Upper lobe of right lung (tissue), 1 donor: ENCODE results near the gene DGKZ. TPM values are rescaled to one million over a fixed set of nuclear protein-coding genes. Genes with fewer than 3 reads are reported as not detected.
A peak's percentile ranks its signal among the peaks of the same experiment; 100 is the strongest.

Source experiments
- ATAC-seq: fragments of 200-7000 bp; cut with Tn5 transposase; one replicate; pipeline ENCODE4 v1.9.1; 2020; ENCODE audit warnings: mild to moderate bottlenecking, moderate library complexity
- DNase-seq: peaks from one replicate; pipeline ENCODE4 v3.0.0-alpha.2; 2020
- H3K27ac ChIP-seq: fragments of 200-600 bp; one replicate; pipeline ENCODE4 v1.8.0; 2022
- H3K27me3 ChIP-seq: fragments of 200-600 bp; one replicate; pipeline ENCODE4 v1.8.0; 2022; ENCODE audit warnings: mild to moderate bottlenecking
- H3K36me3 ChIP-seq: fragments of 200-600 bp; one replicate; pipeline ENCODE4 v1.8.0; 2022
- H3K4me1 ChIP-seq: fragments of 200-600 bp; one replicate; pipeline ENCODE4 v1.8.0; 2022
- H3K4me3 ChIP-seq: fragments of 200-600 bp; one replicate; pipeline ENCODE4 v1.8.0; 2022; ENCODE audit warnings: mild to moderate bottlenecking
- H3K9me3 ChIP-seq: fragments of 200-600 bp; one replicate; pipeline ENCODE4 v1.8.0; 2022
- intact Hi-C: fragments of 100-400 bp; cut with DNase I; formaldehyde crosslinking; loops from one replicate; pipeline ENCODE4 v1.11.0; 2022
- total RNA-seq: library from RNA; stranded (reverse); fragmentation: NEBNext Ultra II Directional; extraction: Animal tissue kit (Norgen Biotek cat#: 25700); gene quantifications from one replicate; pipeline ENCODE4 v1.2.1, GENCODE V29; 2021
- TF ChIP-seq, protein P1 (sequence below): fragments of 200-600 bp; IDR thresholded peaks from one replicate; pipeline ENCODE4 v1.8.0; 2022; ENCODE audit warnings: antibody characterized with exemption
- donor health status: DM: no; HTN: yes; CAD: no; lungs with severe emphysema.

The DGKZ gene
- total RNA-seq, 1 donor from 2014 or later, result 50.4 TPM

DNA sequence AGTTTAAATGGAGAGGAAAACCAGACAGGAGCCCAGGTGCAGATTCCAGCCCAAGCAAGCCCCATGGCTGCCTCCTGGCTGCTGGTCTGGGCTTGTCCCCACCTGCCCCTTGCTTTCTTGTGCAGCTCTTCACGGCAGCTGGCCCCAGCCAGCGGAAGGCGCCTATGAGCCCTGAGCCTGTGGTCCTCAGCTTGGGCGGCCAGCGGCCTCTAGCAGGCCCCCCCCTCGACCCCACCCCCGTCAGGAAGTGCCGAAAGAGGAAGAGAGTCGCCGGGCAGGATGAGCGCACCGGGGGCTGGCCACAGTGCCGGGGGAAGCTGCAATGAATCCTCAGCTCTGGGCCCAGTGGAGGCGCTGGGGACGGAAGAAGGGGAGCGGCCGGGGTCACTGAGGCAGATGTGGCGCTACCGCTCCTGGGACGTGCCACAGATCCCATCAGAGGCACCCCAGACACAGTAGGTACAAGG, 2.1 kb upstream of the DGKZ start:
- DNase-seq (peak; percentile 84), ATAC-seq (peak; percentile 44)

DNA sequence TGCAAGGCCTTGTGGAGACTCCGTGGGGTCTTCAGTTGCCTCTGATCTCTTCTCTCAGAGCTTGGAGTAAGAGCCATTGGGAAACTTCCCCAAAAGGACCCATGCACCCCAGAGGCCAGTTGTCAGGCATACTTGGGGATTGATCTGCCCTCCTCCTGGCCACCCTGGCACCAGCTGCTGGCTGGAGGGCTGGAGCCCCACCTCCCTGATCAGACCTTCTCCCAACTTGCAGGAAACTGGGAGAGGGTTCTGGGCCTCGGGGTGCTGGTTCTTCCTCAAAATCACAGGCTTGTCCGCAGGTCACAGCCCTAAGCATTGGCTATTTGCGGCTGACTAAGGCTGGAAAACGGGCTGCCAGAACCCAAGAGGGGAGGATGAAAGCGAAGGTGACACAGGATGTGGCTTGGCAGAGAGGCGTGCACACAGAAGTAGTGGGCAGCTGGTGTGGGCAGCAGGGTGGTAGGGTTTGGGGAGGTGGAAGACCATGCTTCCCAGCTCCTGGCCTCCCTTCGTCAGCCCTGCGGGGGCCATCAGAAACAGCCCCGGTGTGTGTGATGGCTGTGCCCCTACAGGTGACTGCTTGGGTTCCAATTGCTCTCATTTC, 1.3 kb upstream of the DGKZ start:
- no peak for ATAC-seq
- TF ChIP-seq, protein P1, sequence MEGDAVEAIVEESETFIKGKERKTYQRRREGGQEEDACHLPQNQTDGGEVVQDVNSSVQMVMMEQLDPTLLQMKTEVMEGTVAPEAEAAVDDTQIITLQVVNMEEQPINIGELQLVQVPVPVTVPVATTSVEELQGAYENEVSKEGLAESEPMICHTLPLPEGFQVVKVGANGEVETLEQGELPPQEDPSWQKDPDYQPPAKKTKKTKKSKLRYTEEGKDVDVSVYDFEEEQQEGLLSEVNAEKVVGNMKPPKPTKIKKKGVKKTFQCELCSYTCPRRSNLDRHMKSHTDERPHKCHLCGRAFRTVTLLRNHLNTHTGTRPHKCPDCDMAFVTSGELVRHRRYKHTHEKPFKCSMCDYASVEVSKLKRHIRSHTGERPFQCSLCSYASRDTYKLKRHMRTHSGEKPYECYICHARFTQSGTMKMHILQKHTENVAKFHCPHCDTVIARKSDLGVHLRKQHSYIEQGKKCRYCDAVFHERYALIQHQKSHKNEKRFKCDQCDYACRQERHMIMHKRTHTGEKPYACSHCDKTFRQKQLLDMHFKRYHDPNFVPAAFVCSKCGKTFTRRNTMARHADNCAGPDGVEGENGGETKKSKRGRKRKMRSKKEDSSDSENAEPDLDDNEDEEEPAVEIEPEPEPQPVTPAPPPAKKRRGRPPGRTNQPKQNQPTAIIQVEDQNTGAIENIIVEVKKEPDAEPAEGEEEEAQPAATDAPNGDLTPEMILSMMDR, result no peak
- Histone ChIP-seq H3K9me3 (no peaks in the 10 kb centered on the region), H3K4me1 (peaks cover 44% of the 10 kb centered on the region), H3K27me3 (no peaks in the 10 kb centered on the region), H3K27ac (peak overlapping the region; percentile 83), H3K36me3 (no peaks in the 10 kb centered on the region), H3K4me3 (peak overlapping the region; percentile 59)
- DNase-seq, result no peak
- intact Hi-C loops, result no loop called here

More for the DNA sequence above, 2.1 kb upstream of the DGKZ start:
- Histone ChIP-seq H3K9me3 (no peaks in the 10 kb centered on the region), H3K36me3 (no peaks in the 10 kb centered on the region), H3K4me1 (peaks cover 38% of the 10 kb centered on the region), H3K4me3 (peak overlapping the region; percentile 59), H3K27ac (peak overlapping the region; percentile 83), H3K27me3 (no peaks in the 10 kb centered on the region)
- intact Hi-C loops, result no loop called here
- TF ChIP-seq, protein P1, result no peak

DNA sequence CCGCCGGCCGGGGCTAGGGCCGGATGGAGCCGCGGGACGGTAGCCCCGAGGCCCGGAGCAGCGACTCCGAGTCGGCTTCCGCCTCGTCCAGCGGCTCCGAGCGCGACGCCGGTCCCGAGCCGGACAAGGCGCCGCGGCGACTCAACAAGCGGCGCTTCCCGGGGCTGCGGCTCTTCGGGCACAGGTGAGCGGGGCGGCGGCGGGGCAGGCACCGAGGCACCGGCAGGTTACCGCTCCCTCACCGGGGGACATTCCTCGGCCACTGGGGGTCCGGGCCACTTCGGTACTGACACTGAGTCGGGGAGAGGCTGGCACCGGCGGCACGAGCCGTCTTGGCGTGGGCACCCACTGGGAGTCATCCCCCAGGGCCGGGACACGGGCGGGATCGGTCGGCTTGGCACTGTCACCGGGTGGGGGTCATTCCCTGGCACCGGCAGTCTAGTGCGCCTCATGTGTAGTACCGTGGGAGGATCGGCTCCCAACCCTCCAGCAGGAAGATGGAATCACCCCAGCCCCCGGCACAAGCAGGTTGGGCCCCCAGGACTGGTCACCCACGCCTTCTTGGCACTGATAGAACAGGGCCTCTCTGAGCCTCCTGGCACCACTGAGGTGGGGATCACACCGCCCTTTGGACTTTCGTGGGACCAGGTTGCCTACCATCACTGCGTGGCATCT, 511 bp downstream of the DGKZ start:
- peak overlapping the region; percentile 68 for H3K27ac ChIP-seq
- no peak for DNase-seq
- TF ChIP-seq, protein P1, result no peak
- H3K27me3 ChIP-seq, result no peaks in the 10 kb centered on the region
- peak overlapping the region; percentile 75 for H3K4me3 ChIP-seq
- H3K9me3 ChIP-seq, result no peaks in the 10 kb centered on the region
- intact Hi-C loops, result no loop called here
- peaks cover 55% of the 10 kb centered on the region for H3K4me1 ChIP-seq
- no peaks in the 10 kb centered on the region for H3K36me3 ChIP-seq
- ATAC-seq, result peak; percentile 0

DNA sequence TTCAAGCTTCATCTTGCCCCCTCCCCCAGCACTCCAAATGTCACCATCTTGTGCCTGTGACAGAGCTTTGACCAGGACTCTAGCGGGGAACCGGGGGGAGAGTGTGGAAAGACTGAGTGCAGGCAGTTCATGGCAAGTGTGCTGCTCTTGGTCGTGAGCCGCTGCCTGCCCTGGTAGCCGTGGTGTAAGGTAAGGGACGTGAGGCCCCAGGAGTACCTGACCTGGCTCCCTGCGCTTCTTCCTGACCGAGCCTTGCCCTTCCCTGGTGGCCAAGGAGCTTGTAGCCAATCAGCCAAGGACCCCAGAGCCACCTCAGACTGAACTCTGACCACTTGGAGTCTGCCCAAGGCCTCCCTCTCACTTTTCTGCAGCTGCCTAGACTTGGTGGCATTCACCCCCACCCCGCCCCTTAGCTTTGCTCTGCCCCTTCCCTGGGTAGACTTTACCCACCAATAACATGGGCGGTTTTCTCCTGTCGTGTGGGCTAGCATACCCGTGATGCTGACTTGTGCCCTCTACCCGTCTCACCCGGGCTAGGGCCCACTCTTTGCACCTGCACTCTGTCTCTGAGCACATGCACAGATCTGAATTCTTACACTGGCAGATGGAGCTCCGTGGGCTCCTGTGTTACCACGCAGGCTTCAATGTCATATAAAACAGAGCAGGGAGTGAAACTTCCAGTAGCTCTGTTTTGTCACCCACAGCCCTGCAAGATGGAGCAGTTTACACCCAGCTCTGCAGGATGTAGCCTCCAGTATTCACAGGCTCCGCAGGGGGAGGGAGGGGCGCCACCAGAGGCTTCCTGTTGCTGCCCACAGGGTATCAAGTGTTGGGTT, 1.5 kb downstream of the DGKZ start:
- H3K4me3 ChIP-seq, result peak overlapping the region; percentile 75
- no peaks in the 10 kb centered on the region for H3K27me3 ChIP-seq
- H3K9me3 ChIP-seq, result no peaks in the 10 kb centered on the region
- TF ChIP-seq, protein P1, result no peak
- DNase-seq (no peak), ATAC-seq (no peak)
- peaks cover 48% of the 10 kb centered on the region for H3K4me1 ChIP-seq
- intact Hi-C loops, result no loop called here
- H3K27ac ChIP-seq, result peak overlapping the region; percentile 68
- no peaks in the 10 kb centered on the region for H3K36me3 ChIP-seq

DNA sequence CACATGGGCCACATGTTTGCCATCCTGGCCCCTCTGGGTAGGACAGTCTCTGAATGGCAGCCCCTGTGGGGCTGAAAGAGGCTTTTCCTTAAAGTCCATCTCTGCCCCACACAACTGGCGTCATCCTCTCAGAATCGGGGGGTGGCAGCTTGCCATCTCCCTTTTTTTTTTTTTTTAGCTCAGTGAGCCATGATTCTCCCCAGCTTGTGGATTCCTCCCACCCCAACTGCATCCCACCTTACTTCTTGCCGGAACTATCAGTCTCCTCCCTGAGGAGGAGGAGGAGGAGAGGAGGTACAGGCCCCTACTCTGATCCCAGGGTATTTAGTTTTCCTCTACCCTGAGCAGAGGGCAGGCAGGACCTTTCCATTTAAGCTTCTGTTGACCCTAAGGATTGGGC, 3.4 kb downstream of the DGKZ start:
- H3K9me3 ChIP-seq, result no peaks in the 10 kb centered on the region
- TF ChIP-seq, protein P1, result no peak
- DNase-seq (no peak), ATAC-seq (no peak)
- H3K36me3 ChIP-seq, result no peaks in the 10 kb centered on the region
- no peak overlapping the region for H3K27ac ChIP-seq
- no peak overlapping the region for H3K4me3 ChIP-seq
- H3K27me3 ChIP-seq, result no peaks in the 10 kb centered on the region
- intact Hi-C loops, result no loop called here
- peaks cover 39% of the 10 kb centered on the region for H3K4me1 ChIP-seq
